ENCODE results near the gene YBEY. TPM values are rescaled to one million over a fixed set of nuclear protein-coding genes. Genes with fewer than 3 reads are reported as not detected.

YBEY gene
- total and polyA plus RNA-seq, 2 of the 13 experiments (the other 11 are each of a cell fraction or from before 2014, with no cell fraction given), result 6.5 to 8.9 TPM

DNA sequence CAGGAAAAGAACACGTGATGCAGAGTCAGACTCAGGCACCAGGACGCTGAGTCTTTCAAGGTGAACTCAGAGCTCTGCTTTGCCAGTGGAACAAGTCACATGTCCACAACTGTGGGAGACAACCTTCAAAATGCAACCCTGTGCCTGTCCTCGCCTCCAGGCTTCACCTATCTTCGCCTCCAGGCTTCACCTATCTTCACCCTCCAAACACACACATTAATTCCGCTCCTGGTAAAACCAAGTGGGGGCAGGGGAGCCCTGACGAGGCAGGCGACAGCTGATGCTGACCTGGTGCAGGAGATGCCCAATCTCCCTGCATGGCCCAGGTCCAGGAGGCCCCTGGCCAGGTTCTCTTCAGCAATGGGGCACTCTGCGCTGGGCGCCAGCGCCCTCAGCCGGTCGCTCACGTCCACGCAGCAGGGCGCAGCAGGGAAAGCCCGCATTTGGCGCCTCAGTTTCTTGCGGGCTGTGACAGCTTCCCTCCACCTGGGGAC lies 29.6 kb upstream of the YBEY start (continued):
- TF ChIP-seq, protein P1, sequence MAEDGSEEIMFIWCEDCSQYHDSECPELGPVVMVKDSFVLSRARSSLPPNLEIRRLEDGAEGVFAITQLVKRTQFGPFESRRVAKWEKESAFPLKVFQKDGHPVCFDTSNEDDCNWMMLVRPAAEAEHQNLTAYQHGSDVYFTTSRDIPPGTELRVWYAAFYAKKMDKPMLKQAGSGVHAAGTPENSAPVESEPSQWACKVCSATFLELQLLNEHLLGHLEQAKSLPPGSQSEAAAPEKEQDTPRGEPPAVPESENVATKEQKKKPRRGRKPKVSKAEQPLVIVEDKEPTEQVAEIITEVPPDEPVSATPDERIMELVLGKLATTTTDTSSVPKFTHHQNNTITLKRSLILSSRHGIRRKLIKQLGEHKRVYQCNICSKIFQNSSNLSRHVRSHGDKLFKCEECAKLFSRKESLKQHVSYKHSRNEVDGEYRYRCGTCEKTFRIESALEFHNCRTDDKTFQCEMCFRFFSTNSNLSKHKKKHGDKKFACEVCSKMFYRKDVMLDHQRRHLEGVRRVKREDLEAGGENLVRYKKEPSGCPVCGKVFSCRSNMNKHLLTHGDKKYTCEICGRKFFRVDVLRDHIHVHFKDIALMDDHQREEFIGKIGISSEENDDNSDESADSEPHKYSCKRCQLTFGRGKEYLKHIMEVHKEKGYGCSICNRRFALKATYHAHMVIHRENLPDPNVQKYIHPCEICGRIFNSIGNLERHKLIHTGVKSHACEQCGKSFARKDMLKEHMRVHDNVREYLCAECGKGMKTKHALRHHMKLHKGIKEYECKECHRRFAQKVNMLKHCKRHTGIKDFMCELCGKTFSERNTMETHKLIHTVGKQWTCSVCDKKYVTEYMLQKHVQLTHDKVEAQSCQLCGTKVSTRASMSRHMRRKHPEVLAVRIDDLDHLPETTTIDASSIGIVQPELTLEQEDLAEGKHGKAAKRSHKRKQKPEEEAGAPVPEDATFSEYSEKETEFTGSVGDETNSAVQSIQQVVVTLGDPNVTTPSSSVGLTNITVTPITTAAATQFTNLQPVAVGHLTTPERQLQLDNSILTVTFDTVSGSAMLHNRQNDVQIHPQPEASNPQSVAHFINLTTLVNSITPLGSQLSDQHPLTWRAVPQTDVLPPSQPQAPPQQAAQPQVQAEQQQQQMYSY (CRISPR knock-in tag; IDR thresholded peaks at IDR 0.05), result no peak
- TF ChIP-seq, protein P2, sequence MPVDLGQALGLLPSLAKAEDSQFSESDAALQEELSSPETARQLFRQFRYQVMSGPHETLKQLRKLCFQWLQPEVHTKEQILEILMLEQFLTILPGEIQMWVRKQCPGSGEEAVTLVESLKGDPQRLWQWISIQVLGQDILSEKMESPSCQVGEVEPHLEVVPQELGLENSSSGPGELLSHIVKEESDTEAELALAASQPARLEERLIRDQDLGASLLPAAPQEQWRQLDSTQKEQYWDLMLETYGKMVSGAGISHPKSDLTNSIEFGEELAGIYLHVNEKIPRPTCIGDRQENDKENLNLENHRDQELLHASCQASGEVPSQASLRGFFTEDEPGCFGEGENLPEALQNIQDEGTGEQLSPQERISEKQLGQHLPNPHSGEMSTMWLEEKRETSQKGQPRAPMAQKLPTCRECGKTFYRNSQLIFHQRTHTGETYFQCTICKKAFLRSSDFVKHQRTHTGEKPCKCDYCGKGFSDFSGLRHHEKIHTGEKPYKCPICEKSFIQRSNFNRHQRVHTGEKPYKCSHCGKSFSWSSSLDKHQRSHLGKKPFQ (CRISPR knock-in tag; IDR thresholded peaks at IDR 0.05; ENCODE audit: insufficient replicate concordance), result no peak
- TF ChIP-seq ZNF629 (CRISPR knock-in tag; conservative IDR thresholded peaks at IDR 0.05), result no peak

DNA sequence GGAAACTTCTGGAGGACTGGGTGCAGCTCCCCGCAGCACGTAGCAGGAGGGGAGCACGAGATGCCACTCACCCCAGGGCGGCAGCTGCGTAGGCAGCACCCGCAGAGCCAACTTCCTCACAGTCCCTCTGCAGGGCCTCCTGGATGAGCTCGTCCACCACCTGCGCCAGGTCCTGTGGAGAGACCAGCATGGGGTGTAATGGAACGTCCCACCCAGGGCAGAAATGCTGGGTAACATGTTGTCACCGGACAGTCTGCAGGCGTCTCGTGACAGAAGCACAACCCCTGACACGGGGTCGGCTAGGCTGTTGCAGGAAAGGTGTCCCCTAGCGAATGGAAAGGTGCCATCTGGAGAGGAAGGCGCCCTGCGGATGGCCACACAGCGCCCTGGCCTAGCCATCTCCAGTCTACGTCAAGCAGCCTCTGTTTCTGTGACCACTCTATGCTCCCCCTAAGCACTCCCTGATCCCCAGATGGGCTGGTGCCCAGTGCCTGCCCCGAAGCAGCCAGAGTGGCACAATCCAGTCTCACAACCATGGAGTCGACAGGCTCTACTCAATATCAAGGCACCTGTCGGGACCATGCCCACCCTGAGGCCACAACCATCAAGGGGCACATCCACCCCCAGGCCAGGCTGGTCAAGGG lies 22.0 kb upstream of the YBEY start:
- Histone ChIP-seq H3K36me3 (replicated peaks in 1 of 2; ENCODE audit: control insufficient read depth in 1 of 2, insufficient read depth in 2 of 2, low read length in 2 of 2) (peaks cover 35 to 69% of the 10 kb centered on the region in 2 experiments), H3K27me3 (ENCODE audit: control insufficient read depth in 1 of 2, insufficient read depth in 2 of 2, low read length in 2 of 2) (no peaks in the 10 kb centered on the region), H3K9ac (ENCODE audit: insufficient read depth, low read depth, low read length) (no peak overlapping the region), H2AFZ (ENCODE audit: low read length) (no peak overlapping the region), H3K4me1 (ENCODE audit: insufficient read depth, low read length) (no peaks in the 10 kb centered on the region), H3K4me2 (ENCODE audit: low read depth, low read length) (no peak overlapping the region), H3K4me3 (replicated peaks in 1 of 3; ENCODE audit: insufficient read depth in 1 of 3, low read depth in 2 of 3, low read length in 3 of 3) (no peak overlapping the region), H4K20me1 (ENCODE audit: insufficient read depth, low read length) (no peaks in the 10 kb centered on the region), H3K79me2 (ENCODE audit: insufficient read depth, low read length) (no peaks in the 10 kb centered on the region), H3K27ac (ENCODE audit: extremely low read length, insufficient read depth, low read length) (no peak overlapping the region), H3K9me3 (ENCODE audit: low read length) (no peaks in the 10 kb centered on the region)
- ATAC-seq (no peak; the same call in 2 of the 3 replicates), DNase-seq (ENCODE audit: low spot score) (no peak), FAIRE-seq (no peak)
- intact Hi-C loops (cut with micrococcal nuclease; ENCODE audit: unreplicated experiment) (no loop called here), in situ Hi-C loops (cut with HindIII; ENCODE audit: extremely low pct_ligation_motif_present, low pct_unique_long_range_greater_than_20kb) (no loop called here)
- BruUV-seq (replicated peaks), result no TSS peak
- CTCF ChIA-PET (ENCODE audit: low intra/inter-chr PET ratio, low total read pairs), result no interaction called here
- POLR2A ChIA-PET, result interaction anchor here (0.8 kb wide), 1 partner anchor 109 kb away, joined by 3 read pairs; the partner anchor contains the start of gene FTCD
- 98% methylated on average over 14 of the region's 22 CpGs for WGBS (ENCODE audit: low lambda C conversion rate)
- TF ChIP-seq FOXC1 (CRISPR knock-in tag; IDR thresholded peaks at IDR 0.05; ENCODE audit: borderline replicate concordance) (no peak), MBD4 (IDR thresholded peaks at IDR 0.05; ENCODE audit: borderline replicate concordance, low read length) (no peak), SSRP1 (CRISPR knock-in tag; IDR thresholded peaks at IDR 0.05) (no peak), KDM6A (CRISPR knock-in tag; IDR thresholded peaks at IDR 0.05; ENCODE audit: low read depth) (no peak), TARDBP (CRISPR knock-in tag; IDR thresholded peaks at IDR 0.05) (no peak), KDM1A (CRISPR knock-in tag; IDR thresholded peaks at IDR 0.05) (no peak), SRSF9 (IDR thresholded peaks at IDR 0.05; ENCODE audit: borderline replicate concordance, insufficient read depth, low read depth, low read length, poor library complexity, severe bottlenecking) (no peak), MAFK (conservative IDR thresholded peaks at IDR 0.05 in 1 of 2, IDR thresholded peaks at IDR 0.05 in 1 of 2; ENCODE audit: low read length in 2 of 2) (no peak), ZNF383 (CRISPR knock-in tag; IDR thresholded peaks at IDR 0.05; ENCODE audit: borderline replicate concordance) (no peak), MTF1 (CRISPR knock-in tag; IDR thresholded peaks at IDR 0.05) (no peak), ZNF841 (CRISPR knock-in tag; IDR thresholded peaks at IDR 0.05; ENCODE audit: borderline replicate concordance) (no peak), FOSL2 (CRISPR knock-in tag; IDR thresholded peaks at IDR 0.05) (no peak), FIP1L1 (IDR thresholded peaks at IDR 0.05; ENCODE audit: borderline replicate concordance, insufficient read depth, low read depth, low read length) (no peak), RXRB (CRISPR knock-in tag; IDR thresholded peaks at IDR 0.05; ENCODE audit: borderline replicate concordance) (no peak)
